ENCODE measurements around the gene SLC18A3. TPM values are rescaled to one million over a fixed set of nuclear protein-coding genes. Genes with fewer than 3 reads are reported as not detected.
A peak's percentile ranks its signal among the peaks of the same experiment; 100 is the strongest.

Gene SLC18A3
- not detected in 2 replicates for total RNA-seq (2014; rRNA removed; shearing (Covaris generic); ENCODE audit: low replicate concordance)

DNA sequence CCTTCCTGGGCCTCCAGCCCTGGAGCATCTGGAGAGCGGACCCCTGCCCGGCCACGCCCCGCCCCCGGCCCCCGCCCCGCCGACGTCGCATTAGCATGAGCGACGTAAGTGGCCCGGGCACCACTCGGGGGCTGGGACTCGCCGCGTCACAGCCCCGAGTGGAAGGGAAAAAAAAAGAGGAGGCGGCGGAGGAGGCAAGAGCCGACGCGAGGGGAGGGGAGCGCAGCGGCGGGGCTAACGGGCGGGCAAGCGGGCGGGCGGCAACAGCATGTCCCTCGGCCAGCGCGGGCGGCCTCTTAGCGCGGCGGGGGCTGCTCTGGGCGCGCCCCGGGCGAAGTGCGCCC is at the start of gene SLC18A3:
Gene SLC18A3 (plus strand): TSS at position 197 of the 344 bp plus-strand sequence. CDS start 431 bp downstream, outside the sequence.
- Histone ChIP-seq H3K4me3 (peak within 1 kb of the TSS; percentile 22; the same call in 1 of the 2 replicates), H3K9me3 (peaks cover 9% of the 10 kb centered on the region)
- DNase-seq: peak; percentile 51

DNA sequence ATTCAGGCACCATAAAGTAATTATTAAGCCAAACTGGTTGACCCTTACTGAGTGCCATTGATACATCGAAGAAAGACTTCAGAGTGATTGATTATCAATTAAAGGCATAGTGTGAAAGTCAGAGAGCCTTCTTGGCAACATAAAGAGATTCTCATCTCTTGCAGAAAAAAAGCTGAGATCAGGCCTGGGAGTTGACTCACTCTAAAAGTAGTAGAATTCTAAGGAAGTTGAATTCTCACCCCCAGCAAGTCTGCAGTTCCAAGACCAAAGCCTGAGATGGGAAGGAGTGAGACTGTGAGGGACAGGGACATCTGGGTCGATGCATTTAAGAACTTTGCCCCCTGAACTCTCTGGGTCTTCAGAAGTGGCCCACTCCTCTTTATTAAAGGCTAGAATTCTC is 49.6 kb upstream of the SLC18A3 start:
- DNase-seq: no peak
- Histone ChIP-seq H3K36me3 (no peaks in the 10 kb centered on the region), H3K27me3 (no peaks in the 10 kb centered on the region), H3K9me3 (no peaks in the 10 kb centered on the region), H3K4me3 (no peak overlapping the region)

More for the DNA sequence above, at the start of gene SLC18A3:
- peaks cover 88% of the 10 kb centered on the region for H3K27me3 ChIP-seq
- H3K36me3 ChIP-seq: no peaks in the 10 kb centered on the region

DNA sequence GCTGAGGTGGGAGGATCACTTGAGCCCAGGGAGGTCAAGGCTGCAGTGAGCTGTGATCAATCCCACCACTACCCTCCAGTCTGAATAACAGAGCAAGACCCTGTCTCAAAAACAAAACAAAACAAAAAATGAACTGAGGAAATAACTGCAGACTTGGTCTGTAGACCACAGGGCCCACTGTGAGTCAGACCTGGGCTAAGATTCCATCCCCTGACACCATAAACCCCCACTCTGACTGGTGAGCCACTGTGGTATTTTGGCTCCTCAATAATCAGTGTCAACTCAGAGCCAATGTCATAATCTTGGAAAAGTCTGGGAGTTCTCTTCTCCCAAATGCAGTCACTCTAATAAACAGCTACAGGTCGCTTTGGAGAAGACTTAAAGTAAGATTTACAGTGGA is 47.2 kb upstream of the SLC18A3 start:
- Histone ChIP-seq H3K4me3 (no peak overlapping the region), H3K36me3 (no peaks in the 10 kb centered on the region), H3K9me3 (peaks cover 17% of the 10 kb centered on the region), H3K27me3 (no peaks in the 10 kb centered on the region)
- peak; percentile 55 for DNase-seq

DNA sequence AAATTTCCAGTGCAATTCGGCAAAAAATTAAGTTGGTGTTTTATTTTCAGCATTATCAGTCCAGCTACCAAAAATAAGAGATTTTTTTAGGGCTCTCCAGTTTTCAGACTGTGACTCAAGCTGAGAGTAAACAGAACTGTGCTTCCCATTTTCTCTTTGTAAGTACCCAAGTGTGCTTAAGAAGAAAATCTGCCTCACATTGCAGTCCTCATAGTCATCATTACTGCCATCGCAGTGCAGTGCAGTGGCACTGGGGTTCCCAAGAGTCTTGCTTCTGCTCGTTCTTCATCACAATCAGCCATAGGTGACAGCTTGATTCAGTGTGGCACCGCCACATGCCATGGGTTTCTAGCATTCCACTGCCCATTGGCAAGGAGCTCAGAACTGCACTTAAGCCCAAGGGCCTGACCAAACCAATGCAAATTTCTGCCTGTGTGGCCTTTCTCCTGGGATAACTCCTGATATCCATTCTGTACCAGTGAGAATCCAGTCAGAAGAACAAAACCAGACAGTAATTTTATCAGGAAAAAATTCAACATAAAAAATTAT is 45.6 kb upstream of the SLC18A3 start:
- no peaks in the 10 kb centered on the region for H3K36me3 ChIP-seq
- DNase-seq: no peak
- no peak overlapping the region for H3K4me3 ChIP-seq
- peaks cover 32% of the 10 kb centered on the region for H3K9me3 ChIP-seq
- peaks cover 3% of the 10 kb centered on the region; the same call in 1 of the 2 replicates for H3K27me3 ChIP-seq

DNA sequence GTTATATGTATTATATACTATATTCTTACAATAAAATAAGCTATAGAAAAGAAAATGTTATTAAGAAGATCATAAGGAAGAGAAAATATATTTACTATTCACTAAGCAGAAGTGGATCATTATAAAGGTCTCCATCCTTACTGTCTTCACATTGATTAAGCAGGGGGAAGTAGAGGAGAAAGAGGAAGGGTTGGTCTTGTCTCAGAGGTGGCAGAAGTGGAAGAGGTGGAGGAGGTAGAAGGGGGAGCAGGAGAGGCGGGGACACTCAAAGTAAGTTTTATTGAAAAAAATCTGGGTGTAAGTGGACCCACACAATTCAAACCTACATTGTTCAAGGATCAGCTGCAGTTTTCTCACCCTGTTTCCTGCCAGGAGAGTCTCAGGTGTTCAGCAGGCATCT is 42.3 kb upstream of the SLC18A3 start:
- Histone ChIP-seq H3K9me3 (peaks cover 46% of the 10 kb centered on the region), H3K36me3 (no peaks in the 10 kb centered on the region), H3K4me3 (no peak overlapping the region), H3K27me3 (peaks cover 3% of the 10 kb centered on the region; the same call in 1 of the 2 replicates)
- DNase-seq: no peak

DNA sequence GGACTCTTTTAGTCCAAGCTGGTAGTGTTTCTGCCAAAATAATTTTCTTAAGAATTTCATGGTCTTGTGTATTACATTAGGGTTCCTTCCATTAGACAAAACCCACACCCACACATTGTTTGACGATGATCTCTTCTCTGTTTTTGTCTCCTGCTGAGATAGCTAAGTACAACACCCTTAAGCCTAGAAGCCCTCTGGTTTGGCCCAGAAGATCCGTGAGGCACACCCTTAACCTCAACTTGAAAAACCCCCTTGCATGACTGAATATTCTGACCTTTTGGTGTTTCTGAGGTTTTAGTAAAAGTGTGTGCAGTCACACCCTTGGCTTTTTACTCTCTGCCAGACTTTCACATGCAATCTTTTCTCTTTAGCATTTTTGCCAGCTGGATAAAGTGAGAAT is 41.9 kb upstream of the SLC18A3 start:
- Histone ChIP-seq H3K4me3 (no peak overlapping the region), H3K36me3 (no peaks in the 10 kb centered on the region), H3K27me3 (peaks cover 3% of the 10 kb centered on the region; the same call in 1 of the 2 replicates), H3K9me3 (peaks cover 46% of the 10 kb centered on the region)
- peak; percentile 70 for DNase-seq

DNA sequence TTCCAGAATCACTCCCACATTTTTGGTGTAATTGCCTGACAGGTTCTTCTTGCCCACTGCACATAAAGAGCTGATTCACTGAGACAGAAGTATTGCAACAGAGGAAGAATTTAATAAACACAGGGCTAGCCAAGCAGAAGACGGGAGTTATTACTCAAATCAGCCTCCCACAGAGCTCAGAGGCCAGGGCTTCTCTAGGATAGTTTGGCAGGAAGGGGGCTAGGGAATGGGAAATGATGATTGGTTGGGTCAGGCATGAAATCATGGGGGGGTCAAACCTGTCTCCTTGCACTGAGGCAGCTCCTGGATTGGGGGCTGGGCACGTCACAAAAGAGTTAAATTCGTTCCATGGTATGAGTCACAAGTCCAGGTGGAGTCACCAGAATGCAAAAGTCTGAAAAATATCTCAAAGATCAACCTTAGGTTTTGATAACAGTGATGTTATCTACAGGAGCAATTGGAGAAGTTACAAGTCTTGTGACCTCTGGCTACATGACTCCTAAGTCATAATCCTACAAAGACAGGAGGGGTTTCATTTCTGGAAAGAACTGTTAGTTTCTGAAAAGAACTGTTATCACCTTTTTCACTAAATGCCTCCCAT is 41.0 kb upstream of the SLC18A3 start:
- DNase-seq: peak; percentile 43
- Histone ChIP-seq H3K27me3 (peaks cover 3% of the 10 kb centered on the region; the same call in 1 of the 2 replicates), H3K9me3 (peaks cover 46% of the 10 kb centered on the region), H3K36me3 (no peaks in the 10 kb centered on the region), H3K4me3 (no peak overlapping the region)

DNA sequence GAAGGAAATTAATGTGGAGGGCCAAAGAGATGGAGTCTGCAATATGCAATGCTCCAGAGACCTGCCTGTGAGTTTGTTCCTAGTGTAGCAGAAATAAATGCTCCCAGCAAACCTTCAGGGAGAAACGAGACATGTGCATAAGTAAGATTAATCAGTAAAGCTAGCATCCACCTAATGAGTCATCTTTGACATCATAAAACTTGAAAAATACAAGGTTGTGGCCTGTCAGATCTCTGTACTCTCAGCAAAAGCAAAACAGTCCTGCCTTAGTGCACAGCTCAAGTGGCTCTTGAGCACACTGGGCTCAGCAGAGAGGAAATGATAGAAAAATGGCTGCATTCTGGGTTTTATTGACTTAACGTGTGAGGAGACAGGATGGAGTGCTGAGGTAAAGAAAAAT is 38.7 kb upstream of the SLC18A3 start:
- Histone ChIP-seq H3K4me3 (no peak overlapping the region), H3K9me3 (peaks cover 39% of the 10 kb centered on the region), H3K36me3 (no peaks in the 10 kb centered on the region), H3K27me3 (peaks cover 3% of the 10 kb centered on the region; the same call in 1 of the 2 replicates)
- no peak for DNase-seq

DNA sequence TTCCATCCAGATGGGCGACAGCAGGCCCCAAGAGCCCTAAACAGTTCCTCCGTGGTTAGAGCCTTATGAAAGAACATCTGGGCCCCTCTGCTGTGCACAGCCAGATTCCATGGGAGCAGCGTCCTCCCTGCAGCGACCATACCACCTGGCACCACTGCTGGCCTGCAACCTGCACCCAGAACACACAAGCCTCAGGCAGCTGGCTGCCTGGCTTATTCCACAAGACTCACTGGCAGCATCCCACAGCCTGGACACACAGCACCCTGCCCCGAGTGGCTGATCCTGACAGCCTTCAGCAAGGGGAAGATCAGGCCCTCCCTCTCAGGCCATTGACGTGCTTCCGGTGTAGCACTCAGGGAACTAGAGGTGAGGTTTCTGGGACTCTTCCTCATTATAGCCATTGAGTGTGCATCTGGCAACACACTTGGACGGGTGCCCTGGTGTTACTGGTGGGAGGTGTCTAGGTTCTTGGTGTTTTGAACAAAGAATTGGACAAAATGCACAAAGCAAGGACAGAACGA is 37.5 kb upstream of the SLC18A3 start:
- Histone ChIP-seq H3K9me3 (peaks cover 30% of the 10 kb centered on the region), H3K4me3 (no peak overlapping the region), H3K27me3 (peaks cover 3% of the 10 kb centered on the region; the same call in 1 of the 2 replicates), H3K36me3 (no peaks in the 10 kb centered on the region)
- DNase-seq: no peak

DNA sequence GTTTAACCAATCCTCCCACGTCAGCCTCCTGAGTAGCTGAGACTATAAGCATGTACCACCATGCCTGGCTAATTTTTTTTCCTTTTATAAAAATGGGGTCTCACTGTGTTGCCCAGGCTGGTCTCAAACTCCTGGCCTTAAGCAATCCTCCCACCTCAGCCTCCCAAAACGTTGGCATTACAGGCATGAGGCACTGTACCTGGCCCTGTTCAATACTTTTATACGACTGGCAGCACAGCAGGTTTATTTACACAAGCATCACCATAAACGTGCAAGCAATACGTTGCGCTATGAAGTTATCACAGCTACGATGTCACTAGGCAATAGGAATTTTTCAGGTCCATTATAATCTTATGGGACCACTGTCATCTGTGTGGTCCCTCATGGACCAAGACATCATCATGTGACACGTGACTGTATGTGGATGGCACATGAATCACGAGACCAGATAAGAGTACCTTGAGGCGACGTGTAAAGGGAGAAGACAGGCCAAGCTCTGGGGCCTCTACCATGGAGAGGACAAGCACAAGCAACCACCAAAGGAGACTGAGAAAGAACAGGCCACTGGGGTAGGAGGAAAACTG is 34.5 kb upstream of the SLC18A3 start:
- Histone ChIP-seq H3K27me3 (no peaks in the 10 kb centered on the region), H3K4me3 (no peak overlapping the region)
- no peak for DNase-seq

DNA sequence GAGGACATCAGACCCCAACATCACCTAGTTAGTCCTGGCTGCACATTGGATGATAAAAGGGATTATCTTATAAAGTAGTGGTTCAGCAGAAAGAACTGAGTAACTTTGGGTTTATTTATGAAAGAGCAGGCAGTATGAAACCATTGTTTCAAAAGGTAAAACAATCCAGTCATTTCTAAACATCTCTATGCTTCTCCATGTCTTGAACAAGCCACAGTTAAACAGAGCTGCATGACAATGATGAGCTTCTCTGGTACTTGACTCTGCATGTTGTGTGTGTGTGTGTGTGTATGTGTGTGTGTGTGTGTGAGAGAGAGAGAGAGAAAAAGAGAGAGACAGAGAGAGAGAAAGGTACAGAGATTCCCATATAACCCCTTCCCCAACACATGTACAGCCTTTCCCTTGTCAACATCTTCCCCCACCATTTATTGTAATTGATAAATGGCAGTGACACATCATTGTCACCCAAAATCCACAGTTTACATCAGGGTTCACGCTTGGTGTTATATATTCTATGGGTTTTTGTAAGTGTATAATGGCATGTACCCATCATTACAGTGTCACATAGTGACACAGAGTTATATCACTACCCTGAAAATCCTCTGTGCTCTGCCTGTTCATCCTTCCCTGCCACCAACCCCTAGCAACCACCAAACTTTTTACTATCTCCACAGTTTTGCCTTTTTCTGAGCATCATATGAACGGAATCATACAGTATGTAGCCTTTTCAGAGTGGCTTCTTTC is 32.8 kb upstream of the SLC18A3 start:
- no peak for DNase-seq
- no peak overlapping the region for H3K4me3 ChIP-seq
- no peaks in the 10 kb centered on the region for H3K9me3 ChIP-seq
- H3K36me3 ChIP-seq: no peaks in the 10 kb centered on the region
- 0 out of 2 replicates have a peak, but pooled peaks cover 2% of the 10 kb centered on the region for H3K27me3 ChIP-seq

More for the DNA sequence above, 34.5 kb upstream of the SLC18A3 start:
- Histone ChIP-seq H3K36me3 (no peaks in the 10 kb centered on the region), H3K9me3 (peaks cover 3% of the 10 kb centered on the region; the same call in 1 of the 2 replicates)

DNA sequence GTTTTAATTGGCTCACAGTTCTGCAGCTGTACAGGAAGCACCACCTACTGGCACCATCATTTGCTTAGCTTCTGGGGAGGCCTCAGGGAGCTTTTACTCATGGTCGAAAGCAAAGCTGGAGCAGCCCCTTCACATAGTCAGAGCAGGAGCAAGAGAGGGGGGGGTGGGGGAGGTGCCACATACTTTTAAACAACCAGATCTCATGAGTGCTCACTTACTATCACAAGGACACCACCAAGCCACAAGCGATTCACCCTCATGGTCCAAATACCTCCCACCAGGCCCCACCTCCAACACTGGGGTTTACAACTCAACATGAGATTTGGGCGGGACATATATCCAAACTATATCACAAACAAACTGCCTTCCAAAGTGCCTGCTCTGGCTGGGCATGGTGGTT is 31.7 kb upstream of the SLC18A3 start:
- DNase-seq: no peak
- no peak overlapping the region for H3K4me3 ChIP-seq
- no peaks in the 10 kb centered on the region for H3K9me3 ChIP-seq
- 0 out of 2 replicates have a peak, but pooled peaks cover 4% of the 10 kb centered on the region for H3K27me3 ChIP-seq
- no peaks in the 10 kb centered on the region for H3K36me3 ChIP-seq

DNA sequence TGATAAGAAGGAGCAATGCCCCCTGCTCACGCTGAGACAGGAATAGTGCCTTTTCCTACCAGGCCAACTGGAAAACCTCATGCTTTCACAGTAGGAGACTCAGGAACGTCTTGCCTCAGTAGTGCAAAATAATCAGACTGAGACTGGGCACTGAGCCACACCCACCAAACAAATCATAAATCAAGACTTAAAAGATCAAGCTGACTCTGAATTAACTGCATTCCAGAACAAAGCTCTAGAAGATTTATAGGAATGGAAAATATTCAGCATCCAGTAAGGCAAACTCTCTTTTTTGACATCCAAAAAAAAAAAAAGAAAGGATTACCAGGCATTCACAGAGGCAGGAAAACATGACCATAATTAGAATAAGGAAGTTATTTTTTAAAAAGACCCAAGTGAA is 30.5 kb upstream of the SLC18A3 start:
- Histone ChIP-seq H3K36me3 (no peaks in the 10 kb centered on the region), H3K27me3 (0 out of 2 replicates have a peak, but pooled peaks cover 4% of the 10 kb centered on the region), H3K9me3 (no peaks in the 10 kb centered on the region), H3K4me3 (no peak overlapping the region)
- no peak for DNase-seq

DNA sequence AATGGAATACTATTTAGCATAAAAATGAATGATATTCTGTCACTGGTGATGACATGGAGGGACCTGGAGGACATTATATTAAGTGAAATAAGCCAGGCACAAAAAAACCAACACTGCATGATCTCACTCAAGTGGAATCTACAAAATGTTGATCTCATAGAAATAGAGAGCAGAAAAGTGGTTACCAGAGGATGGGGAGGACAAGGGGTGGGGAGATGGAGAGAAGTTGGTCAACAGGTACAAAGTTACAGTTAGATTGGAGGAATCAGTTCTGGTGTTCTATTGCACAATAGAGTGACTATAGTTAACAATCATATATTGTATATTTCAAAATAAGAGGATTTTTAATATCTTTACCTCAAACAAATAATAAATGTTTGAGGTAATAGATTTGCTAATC is 24.7 kb upstream of the SLC18A3 start:
- Histone ChIP-seq H3K9me3 (no peaks in the 10 kb centered on the region), H3K27me3 (peaks cover 4% of the 10 kb centered on the region), H3K36me3 (no peaks in the 10 kb centered on the region), H3K4me3 (no peak overlapping the region)
- no peak for DNase-seq

DNA sequence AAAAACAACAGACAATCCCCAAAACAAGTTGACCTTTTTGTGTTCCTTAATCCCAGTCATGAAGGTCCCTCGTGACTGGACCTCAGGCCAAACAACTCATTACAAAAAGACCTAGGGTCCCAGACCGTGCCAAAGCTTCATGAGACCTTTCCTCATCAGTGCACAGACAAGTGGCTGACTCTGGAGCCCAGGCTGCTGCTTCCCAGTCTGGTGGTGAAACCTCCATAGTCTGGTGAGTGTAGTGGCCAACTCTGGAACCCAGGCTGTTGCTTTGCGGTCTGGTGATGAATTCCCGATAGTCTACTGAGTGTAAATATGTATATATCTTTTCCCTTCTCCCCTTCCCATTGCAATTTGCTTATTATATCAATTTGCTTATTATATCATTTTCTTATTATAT is 22.1 kb upstream of the SLC18A3 start:
- H3K36me3 ChIP-seq: no peaks in the 10 kb centered on the region
- no peak for DNase-seq
- H3K9me3 ChIP-seq: no peaks in the 10 kb centered on the region
- no peak overlapping the region for H3K4me3 ChIP-seq
- H3K27me3 ChIP-seq: no peaks in the 10 kb centered on the region; the same call in none of the 2 replicates

DNA sequence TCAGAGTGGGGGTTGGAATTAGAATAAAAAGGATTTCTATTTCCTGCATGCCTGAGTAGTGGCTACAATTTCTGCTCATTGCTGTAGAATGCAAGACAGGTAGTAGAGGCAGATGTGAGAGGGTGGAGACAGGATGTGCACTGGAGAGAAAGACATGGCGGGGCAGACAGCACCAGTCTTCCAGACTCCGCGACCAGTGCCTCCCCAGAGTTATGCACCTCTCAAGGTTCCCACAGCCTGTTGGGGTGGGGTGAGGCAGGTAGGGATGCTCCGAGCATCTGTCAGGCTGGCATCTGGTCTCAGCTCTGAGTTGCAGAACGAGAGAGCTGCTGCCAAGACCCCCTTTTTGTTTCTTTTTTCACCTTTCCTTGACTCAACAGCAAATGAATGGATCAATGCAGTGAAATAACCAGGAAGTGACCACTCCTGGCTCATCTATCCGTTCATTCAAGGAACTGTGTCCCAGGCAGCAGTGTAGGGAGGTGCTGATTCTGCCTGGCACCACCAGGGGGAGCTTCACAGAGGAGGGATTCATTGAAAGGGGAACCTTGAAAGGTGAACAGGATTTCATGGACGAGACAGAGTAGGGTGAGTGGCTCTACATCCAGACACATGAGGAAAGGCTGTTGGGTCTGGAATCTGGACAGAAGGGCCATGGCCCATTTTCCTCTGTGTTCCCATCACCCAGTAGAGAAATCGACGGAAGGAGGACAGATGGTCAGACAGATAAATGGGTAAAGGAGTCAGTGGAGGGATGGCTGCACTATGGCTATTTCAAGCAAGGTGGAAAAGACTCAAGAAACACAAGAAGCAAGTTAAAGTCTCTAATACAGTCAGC is 17.2 kb upstream of the SLC18A3 start:
- no peak overlapping the region for H3K4me3 ChIP-seq

More for the DNA sequence above, 17.2 kb upstream of the SLC18A3 start:
- H3K9me3 ChIP-seq: no peaks in the 10 kb centered on the region
- DNase-seq: peak; percentile 67
- H3K36me3 ChIP-seq: no peaks in the 10 kb centered on the region
- H3K27me3 ChIP-seq: no peaks in the 10 kb centered on the region; the same call in 1 of the 2 replicates
